Activated T-cell treated with anti-CD3 and anti-CD28 coated beads for 24 hours (primary cell): ENCODE measurements around the gene EPM2A.

Experiments used
- DNase-seq: peaks from one replicate; pipeline ENCODE4 v3.0.0-alpha.2; 2020; ENCODE audit warnings: low read depth

EPM2A gene

GRCh38 chr6:145670311-145670710 lies 65.0 kb downstream of the EPM2A start:
- DNase-seq: no peak

- DNase-seq: no peak
Measured at GRCh38 chr6:145669627-145670034, 65.7 kb downstream of the EPM2A start.

- no peak for DNase-seq
Measured at GRCh38 chr6:145668844-145669243, 66.5 kb downstream of the EPM2A start.

GRCh38 chr6:145660676-145661075 lies 74.6 kb downstream of the EPM2A start:
- no peak for DNase-seq

GRCh38 chr6:145656128-145656527 lies 79.2 kb downstream of the EPM2A start:
- DNase-seq: no peak

GRCh38 chr6:145652572-145652971 lies 82.7 kb downstream of the EPM2A start:
- DNase-seq: no peak

- DNase-seq: no peak
Measured at GRCh38 chr6:145651988-145652387, 83.3 kb downstream of the EPM2A start.

- no peak for DNase-seq
Measured at GRCh38 chr6:145648149-145648548, 87.2 kb downstream of the EPM2A start.

- no peak for DNase-seq
Measured at GRCh38 chr6:145647602-145648001, 87.7 kb downstream of the EPM2A start.

- DNase-seq: no peak
Measured at GRCh38 chr6:145643760-145644159, 91.6 kb downstream of the EPM2A start.

GRCh38 chr6:145633981-145634627 lies 101.2 kb downstream of the EPM2A start:
- DNase-seq: peak; percentile 62

- no peak for DNase-seq
Measured at GRCh38 chr6:145632971-145633370, 102.3 kb downstream of the EPM2A start.

- no peak for DNase-seq
Measured at GRCh38 chr6:145631374-145631773, 103.9 kb downstream of the EPM2A start.

- no peak for DNase-seq
Measured at GRCh38 chr6:145630598-145630997, 104.7 kb downstream of the EPM2A start.

- DNase-seq: no peak
Measured at GRCh38 chr6:145629478-145629877, 105.8 kb downstream of the EPM2A start.

- no peak for DNase-seq
Measured at GRCh38 chr6:145627451-145627850, 107.9 kb downstream of the EPM2A start.

GRCh38 chr6:145626857-145627256 lies 108.5 kb downstream of the EPM2A start:
- DNase-seq: no peak

GRCh38 chr6:145623231-145623630 lies 112.1 kb downstream of the EPM2A start:
- DNase-seq: no peak

GRCh38 chr6:145621776-145622175 lies 113.5 kb downstream of the EPM2A start:
- DNase-seq: no peak

- DNase-seq: no peak
Measured at GRCh38 chr6:145620088-145620487, 115.2 kb downstream of the EPM2A start.

GRCh38 chr6:145609521-145609920 lies 125.8 kb downstream of the EPM2A start:
- DNase-seq: no peak

GRCh38 chr6:145608850-145609249 lies 126.5 kb downstream of the EPM2A start:
- DNase-seq: no peak

GRCh38 chr6:145603991-145604390 lies 131.3 kb downstream of the EPM2A start:
- no peak for DNase-seq

GRCh38 chr6:145603424-145603833 lies 131.9 kb downstream of the EPM2A start:
- DNase-seq: no peak
